ENCODE data around the gene APP.
A peak's percentile ranks its signal among the peaks of the same experiment; 100 is the strongest.

Gene APP

GRCh38 chr21:25970254-25970930, 200.2 kb downstream of the APP start:
- no peaks in the 10 kb centered on the region for H3K27me3 ChIP-seq (ENCODE audit: insufficient read depth, low read length, poor library complexity)
- no peaks in the 10 kb centered on the region for H3K79me2 ChIP-seq (ENCODE audit: insufficient read depth, low read length)
- H3K36me3 ChIP-seq (ENCODE audit: insufficient read depth, low read length), result no peaks in the 10 kb centered on the region
- H3K4me2 ChIP-seq (ENCODE audit: insufficient read depth, low read length), result no peak overlapping the region
- no peak overlapping the region for H3K27ac ChIP-seq (ENCODE audit: low read length)
- no peak overlapping the region for H3K4me3 ChIP-seq (ENCODE audit: low read depth in 1 of 2, low read length in 2 of 2)
- H3K9me3 ChIP-seq (ENCODE audit: insufficient read depth, low read length, severe bottlenecking), result no peaks in the 10 kb centered on the region
- ATAC-seq (ENCODE audit: insufficient read depth, low read depth) (no peak), DNase-seq (no peak)
- H4K20me1 ChIP-seq (ENCODE audit: insufficient read depth, low read length), result no peaks in the 10 kb centered on the region
- peaks cover 4% of the 10 kb centered on the region; the same call in 1 of the 2 replicates for H3K4me1 ChIP-seq (ENCODE audit: insufficient read depth, low read length)
- H3K9ac ChIP-seq (ENCODE audit: low read depth, low read length), result no peak overlapping the region
- TF ChIP-seq EZH2 (IDR thresholded peaks at IDR 0.05; ENCODE audit: borderline replicate concordance, low read depth, low read length, severe bottlenecking) (no peak), CTCF (IDR thresholded peaks at IDR 0.05; ENCODE audit: borderline replicate concordance, extremely low read depth, low read length, poor library complexity, severe bottlenecking) (no peak)
- H2AFZ ChIP-seq (ENCODE audit: low read depth, low read length), result no peak overlapping the region

- no peak for ATAC-seq (ENCODE audit: insufficient read depth, low read depth)
- H3K4me2 ChIP-seq (ENCODE audit: insufficient read depth, low read length), result no peak overlapping the region
- no peak for TF ChIP-seq CTCF (IDR thresholded peaks at IDR 0.05; ENCODE audit: borderline replicate concordance, extremely low read depth, low read length, poor library complexity, severe bottlenecking)
Measured at GRCh38 chr21:25967901-25968438, 202.6 kb downstream of the APP start.

GRCh38 chr21:25967181-25967900, 203.2 kb downstream of the APP start:
- H4K20me1 ChIP-seq (ENCODE audit: insufficient read depth, low read length), result no peaks in the 10 kb centered on the region
- no peak overlapping the region for H3K4me2 ChIP-seq (ENCODE audit: insufficient read depth, low read length)
- no peak overlapping the region for H3K9ac ChIP-seq (ENCODE audit: low read depth, low read length)
- no peaks in the 10 kb centered on the region for H3K36me3 ChIP-seq (ENCODE audit: insufficient read depth, low read length)
- no peaks in the 10 kb centered on the region for H3K9me3 ChIP-seq (ENCODE audit: insufficient read depth, low read length, severe bottlenecking)
- H3K4me1 ChIP-seq (ENCODE audit: insufficient read depth, low read length), result peaks cover 4% of the 10 kb centered on the region; the same call in 1 of the 2 replicates
- H3K4me3 ChIP-seq (ENCODE audit: low read depth in 1 of 2, low read length in 2 of 2), result no peak overlapping the region
- H3K27ac ChIP-seq (ENCODE audit: low read length), result no peak overlapping the region
- peak overlapping the region; percentile 56 for H2AFZ ChIP-seq (ENCODE audit: low read depth, low read length)
- H3K27me3 ChIP-seq (ENCODE audit: insufficient read depth, low read length, poor library complexity), result no peaks in the 10 kb centered on the region
- TF ChIP-seq CTCF (IDR thresholded peaks at IDR 0.05; ENCODE audit: borderline replicate concordance, extremely low read depth, low read length, poor library complexity, severe bottlenecking) (no peak), EZH2 (IDR thresholded peaks at IDR 0.05; ENCODE audit: borderline replicate concordance, low read depth, low read length, severe bottlenecking) (no peak)
- no peaks in the 10 kb centered on the region for H3K79me2 ChIP-seq (ENCODE audit: insufficient read depth, low read length)
- DNase-seq (no peak), ATAC-seq (ENCODE audit: insufficient read depth, low read depth) (no peak)

More at GRCh38 chr21:25967901-25968438, 202.6 kb downstream of the APP start:
- Histone ChIP-seq H3K27me3 (ENCODE audit: insufficient read depth, low read length, poor library complexity) (no peaks in the 10 kb centered on the region), H3K4me1 (ENCODE audit: insufficient read depth, low read length) (peaks cover 4% of the 10 kb centered on the region; the same call in 1 of the 2 replicates), H2AFZ (ENCODE audit: low read depth, low read length) (peak overlapping the region; percentile 56), H3K9me3 (ENCODE audit: insufficient read depth, low read length, severe bottlenecking) (no peaks in the 10 kb centered on the region), H4K20me1 (ENCODE audit: insufficient read depth, low read length) (no peaks in the 10 kb centered on the region), H3K36me3 (ENCODE audit: insufficient read depth, low read length) (no peaks in the 10 kb centered on the region), H3K27ac (ENCODE audit: low read length) (no peak overlapping the region), H3K79me2 (ENCODE audit: insufficient read depth, low read length) (no peaks in the 10 kb centered on the region), H3K4me3 (ENCODE audit: low read depth in 1 of 2, low read length in 2 of 2) (no peak overlapping the region), H3K9ac (ENCODE audit: low read depth, low read length) (no peak overlapping the region)
- DNase-seq, result no peak
